GM19467 (cell line): Measurements from ENCODE around the gene TOMM22.

Experiments used
- ATAC-seq: cut with Tn5 transposase; IDR thresholded peaks from one replicate; pipeline ENCODE4 v1.9.1; 2021; ENCODE audit warnings: mild to moderate bottlenecking, moderate library complexity; ENCODE audit not compliant: unreplicated experiment

Gene TOMM22

GRCh38 chr22:38733724-38734381 lies 52.1 kb downstream of the TOMM22 start:
- no peak for ATAC-seq

DNA sequence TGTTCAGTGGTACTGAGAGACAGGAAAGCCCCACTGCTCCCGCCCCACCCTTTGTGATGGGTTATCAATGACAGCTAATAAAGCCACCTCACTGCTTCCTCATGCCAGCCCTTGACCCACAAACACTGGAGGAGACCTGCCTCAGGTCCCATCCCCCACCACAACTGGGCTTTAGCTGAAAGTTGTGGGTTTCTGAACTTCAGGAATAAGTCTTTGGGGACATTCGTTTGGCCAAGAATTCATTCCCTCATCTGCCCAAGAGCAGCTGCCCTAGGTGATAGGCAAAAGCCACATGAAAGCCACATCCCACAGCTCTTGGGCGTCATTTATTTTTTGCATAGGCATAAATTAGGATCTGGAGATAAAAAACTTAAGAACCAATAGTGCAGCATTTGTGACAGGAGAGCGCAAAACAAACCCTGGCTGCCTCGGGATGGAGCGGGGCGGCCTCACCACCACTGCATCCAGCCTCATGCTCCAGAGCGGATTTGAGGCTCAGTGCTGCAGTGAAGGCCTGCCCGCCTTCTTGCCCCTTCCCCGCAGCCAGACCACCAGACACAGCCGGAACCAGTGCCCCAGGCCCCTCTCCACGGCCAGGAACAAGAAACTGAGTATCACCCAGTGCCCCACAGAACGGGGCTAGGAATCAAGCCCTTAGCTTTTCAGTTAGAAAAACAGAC lies 52.8 kb downstream of the TOMM22 start:
- no peak for ATAC-seq
